Stimulated activated CD4-positive, alpha-beta T cell treated with anti-CD3 and anti-CD28 coated beads, Interleukin-2, amount 100 ng/mL, for 48 hours (primary cell): ENCODE measurements around the gene RPL6.
"Not testable (repeated sequence)": the region's sequence is repeated elsewhere in the genome, so short reads cannot be mapped to it uniquely, and the experiment has no call there.

ENCODE experiments used
- DNase-seq, 2 donors: peaks; one replicate each; pipeline ENCODE4 v3.0.0-alpha.2; 2020

RPL6 gene

GRCh38 chr12:112419297-112420133 lies 10.1 kb upstream of the RPL6 start:
- no peak for DNase-seq

DNA sequence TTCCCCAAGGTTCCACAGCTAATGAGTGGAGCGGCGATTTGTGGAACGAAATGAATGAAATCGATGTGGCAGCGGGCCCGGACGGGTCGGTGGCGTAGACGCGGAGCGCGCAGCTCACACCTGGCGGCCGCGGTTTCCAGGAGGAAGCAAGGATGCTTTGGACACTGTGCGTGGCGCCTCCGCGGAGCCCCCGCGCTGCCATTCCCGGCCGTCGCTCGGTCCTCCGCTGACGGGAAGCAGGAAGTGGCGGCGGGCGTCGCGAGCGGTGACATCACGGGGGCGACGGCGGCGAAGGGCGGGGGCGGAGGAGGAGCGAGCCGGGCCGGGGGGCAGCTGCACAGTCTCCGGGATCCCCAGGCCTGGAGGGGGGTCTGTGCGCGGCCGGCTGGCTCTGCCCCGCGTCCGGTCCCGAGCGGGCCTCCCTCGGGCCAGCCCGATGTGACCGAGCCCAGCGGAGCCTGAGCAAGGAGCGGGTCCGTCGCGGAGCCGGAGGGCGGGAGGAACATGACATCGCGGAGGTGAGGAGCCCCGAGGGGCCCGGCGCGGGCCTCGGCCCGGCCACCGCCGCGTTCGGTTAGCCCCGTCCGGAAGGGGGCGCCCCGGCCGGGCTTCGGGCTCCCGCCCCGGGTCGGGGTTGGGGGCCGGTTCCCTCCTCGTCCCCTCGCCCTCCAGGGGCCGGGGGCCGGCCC lies 9.3 kb upstream of the RPL6 start, which contains the start of gene PTPN11:
TSS of gene PTPN11 (plus strand) at position 340 of the 689 bp plus-strand sequence. CDS start at position 505, 165 bp downstream.
- DNase-seq: peak; percentile 90 to 91

GRCh38 chr12:112418273-112418607 lies 8.8 kb upstream of the RPL6 start:
- DNase-seq: no peak

GRCh38 chr12:112415457-112415856 lies 6.1 kb upstream of the RPL6 start:
- DNase-seq: not testable (repeated sequence)

GRCh38 chr12:112413855-112414625 lies 4.6 kb upstream of the RPL6 start:
- no peak for DNase-seq

- no peak for DNase-seq
These were observed 470 bp upstream of the RPL6 start for GRCh38 chr12:112409906-112410244.

DNA sequence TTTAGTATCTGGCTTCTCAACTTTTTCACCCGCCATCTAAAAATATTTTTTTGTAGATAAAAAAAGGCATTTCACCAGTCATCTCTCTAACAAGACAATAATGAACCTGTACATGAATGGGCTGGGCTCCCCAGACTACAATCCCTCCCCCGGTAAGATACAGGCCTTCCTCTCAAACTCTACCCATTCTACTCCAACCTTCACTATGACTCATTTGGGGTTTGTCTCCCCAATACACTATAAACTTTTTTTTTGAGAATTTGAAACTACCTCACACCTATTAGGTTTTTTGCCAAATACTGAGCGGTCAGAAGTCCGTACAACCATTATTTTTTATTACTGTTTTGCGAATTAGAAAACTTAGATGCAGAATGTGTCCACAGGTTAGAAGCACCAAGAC lies 784 bp downstream of the RPL6 start:
- no peak for DNase-seq

- not testable (repeated sequence) for DNase-seq
These were observed 1.7 kb downstream of the RPL6 start for GRCh38 chr12:112407683-112408082.

DNA sequence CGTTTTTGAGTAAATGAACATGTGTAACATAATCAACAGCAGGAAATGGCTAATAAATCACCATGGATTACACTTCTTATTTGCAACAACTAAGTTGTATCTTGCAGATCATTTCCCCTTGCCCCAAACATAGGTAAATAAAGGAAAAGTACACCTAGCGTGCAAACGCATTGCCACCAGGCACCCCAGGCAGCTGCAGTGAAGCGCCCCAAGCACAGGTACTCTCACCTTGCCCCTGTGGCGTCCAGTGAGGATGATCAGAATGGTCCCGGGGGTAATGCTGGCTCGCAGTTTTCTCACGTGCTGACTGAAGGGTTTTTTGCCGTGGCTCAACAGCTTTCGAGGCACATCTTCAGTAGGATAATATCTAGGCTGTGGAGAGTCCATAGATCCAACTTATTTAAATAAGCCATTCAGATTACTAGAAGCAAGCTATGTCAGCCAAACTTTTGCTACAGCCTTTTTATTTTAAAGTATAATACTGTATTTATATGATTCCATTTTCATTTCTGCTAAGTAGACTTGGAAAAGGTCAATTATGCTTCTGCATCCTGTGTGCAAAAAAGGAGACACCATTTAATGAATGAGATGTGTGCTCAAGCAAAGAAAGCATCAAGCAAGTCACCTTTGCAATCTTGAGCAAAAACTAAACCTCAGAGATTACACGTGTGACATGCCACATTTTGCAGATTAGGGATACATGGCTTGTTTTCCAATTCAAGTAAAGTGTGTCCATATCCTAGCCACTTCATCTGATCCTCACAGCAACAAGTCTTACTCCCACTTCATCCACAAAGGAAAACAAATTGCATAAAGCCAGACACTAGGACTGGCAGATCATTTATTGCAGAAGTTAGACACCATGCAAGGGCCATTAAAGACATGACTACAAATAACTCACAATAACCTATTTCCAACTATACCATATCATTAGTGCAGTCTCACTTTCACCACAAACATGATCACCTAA lies 2.6 kb downstream of the RPL6 start:
- no peak for DNase-seq

- DNase-seq: no peak
These were observed 7.4 kb downstream of the RPL6 start for GRCh38 chr12:112401903-112402498.

GRCh38 chr12:112401054-112401453 lies 8.4 kb downstream of the RPL6 start:
- DNase-seq: no peak

DNA sequence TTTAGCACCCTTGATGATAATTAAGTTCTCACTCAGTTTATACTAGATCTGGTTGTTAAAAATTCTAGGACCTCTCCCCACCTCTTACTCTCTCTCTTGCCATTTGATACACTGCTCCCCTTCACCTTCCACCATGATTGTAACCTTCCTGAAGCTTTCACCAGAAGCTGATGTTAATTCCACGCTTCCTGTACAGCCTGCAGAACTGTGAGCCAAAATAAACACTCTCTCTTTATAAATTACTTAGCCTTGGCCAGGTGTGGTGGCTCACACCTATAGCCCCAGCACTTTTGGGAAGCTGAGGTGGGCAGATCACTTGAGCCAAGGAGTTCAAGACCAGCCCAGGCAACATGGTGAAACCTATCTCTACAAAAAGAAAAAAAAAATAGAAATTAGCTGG lies 16.1 kb downstream of the RPL6 start:
- no peak for DNase-seq

DNA sequence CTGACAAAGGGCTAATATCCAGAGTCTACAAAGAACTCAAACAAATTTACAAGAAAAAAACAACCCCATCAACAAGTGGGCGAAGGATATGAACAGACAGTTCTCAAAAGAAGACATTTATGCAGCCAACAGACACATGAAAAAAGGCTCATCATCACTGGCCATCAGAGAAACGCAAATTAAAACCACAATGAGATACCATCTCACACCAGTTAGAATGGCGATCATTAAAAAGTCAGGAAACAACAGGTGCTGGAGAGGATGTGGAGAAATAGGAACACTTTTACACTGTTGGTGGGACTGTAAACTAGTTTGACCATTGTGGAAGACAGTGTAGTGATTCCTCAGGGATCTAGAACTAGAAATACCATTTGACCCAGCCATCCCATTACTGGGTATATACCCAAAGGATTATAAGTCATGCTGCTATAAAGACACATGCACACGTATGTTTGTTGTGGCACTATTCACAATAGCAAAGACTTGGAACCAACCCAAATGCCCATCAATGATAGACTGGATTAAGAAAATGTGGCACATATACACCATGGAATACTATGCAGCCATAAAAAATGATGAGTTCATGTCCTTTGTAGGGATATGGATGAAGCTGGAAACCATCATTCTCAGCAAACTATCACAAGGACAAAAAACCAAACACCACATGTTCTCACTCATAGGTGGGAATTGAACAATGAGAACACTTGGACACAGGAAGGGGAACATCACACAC lies 19.3 kb downstream of the RPL6 start:
- DNase-seq: not testable (repeated sequence)

DNA sequence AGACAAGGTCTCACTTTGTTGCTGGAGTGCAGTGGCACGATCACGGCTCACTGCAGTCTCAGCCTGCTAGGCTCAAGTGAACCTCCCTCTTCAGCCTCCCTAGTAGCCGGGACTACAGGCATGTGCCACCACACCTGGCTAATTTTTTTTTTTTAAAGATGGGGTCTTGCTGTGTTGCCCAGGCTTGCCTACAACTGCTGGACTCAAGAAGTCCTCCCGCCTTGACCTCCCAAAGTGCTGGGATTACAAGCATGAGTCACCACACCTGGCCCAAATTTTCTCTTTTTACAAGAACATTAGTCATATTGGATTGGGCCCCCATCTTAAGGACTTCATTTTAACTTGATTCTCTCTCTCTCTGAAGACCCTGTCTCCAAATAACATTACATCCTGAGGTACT lies 20.2 kb downstream of the RPL6 start:
- no peak for DNase-seq

GRCh38 chr12:112386726-112387125 lies 22.7 kb downstream of the RPL6 start:
- DNase-seq: no peak

DNA sequence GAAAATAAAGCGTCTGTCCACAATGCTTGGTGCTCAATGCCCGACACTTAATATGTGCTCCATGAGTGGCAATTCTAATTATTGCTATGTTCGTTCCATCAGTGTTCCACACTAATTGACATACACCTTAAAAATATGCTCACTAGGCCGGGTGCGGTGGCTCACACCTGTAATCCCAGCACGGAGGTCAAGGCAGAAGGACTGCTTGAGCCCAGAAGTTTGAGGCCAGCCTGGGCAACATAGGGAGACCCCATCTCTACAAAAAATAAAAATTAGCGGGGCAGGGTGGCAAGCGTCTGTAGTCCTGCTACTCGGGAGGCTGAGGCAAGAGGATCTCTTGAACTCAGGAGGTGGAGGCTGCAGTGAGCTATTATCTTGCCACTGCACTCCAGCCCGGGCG lies 26.5 kb downstream of the RPL6 start:
- no peak for DNase-seq

DNA sequence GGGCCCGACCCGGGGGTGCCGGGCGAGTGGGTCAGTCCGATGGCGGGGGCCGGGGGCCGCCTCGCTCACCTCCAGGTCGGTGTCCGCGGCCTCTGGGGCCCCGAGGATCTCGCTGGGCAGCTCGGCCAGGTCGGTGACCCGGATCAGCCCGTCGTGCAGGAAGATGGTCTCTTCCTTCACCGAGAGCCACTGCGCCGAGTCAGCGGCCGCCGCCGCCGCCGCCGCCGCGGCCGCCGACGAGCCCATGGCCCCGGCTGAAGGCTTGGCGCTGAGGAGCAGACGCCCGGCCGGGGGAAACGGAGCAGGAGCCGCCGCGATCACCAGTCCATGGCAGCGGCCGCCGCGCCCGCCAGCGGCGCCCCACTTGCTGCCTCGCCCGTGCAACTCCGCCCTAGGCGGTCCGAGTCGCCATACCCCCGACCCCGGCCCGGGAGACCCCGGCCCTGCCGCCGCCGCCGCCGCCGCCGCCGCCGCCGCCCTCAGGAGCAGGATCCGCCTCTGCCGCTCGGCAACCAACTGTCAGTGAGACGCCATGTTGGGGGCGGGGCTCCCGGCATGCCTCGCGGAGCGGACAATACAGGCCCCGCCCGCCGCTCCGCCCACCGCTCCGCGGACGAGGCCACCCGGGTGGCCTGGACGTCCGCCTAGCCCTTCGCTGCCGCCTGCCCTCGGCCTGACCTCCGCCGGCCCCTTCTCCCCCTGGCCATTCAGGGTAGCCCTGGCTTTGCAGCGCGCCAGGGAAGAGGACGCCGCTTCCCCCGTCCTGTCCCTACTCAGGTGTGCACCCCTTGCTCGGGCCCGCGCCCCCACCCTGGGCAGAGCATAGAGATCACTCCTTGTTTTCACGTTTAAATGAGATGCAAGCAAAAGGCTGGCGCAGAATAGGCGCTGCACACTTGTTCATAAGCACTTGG lies 27.3 kb downstream of the RPL6 start, which contains the start of gene HECTD4:
TSS of gene HECTD4 (minus strand) at position 549 of the 914 bp plus-strand sequence. CDS start at position 246, 303 bp downstream.
- DNase-seq: peak; percentile 90 to 92

DNA sequence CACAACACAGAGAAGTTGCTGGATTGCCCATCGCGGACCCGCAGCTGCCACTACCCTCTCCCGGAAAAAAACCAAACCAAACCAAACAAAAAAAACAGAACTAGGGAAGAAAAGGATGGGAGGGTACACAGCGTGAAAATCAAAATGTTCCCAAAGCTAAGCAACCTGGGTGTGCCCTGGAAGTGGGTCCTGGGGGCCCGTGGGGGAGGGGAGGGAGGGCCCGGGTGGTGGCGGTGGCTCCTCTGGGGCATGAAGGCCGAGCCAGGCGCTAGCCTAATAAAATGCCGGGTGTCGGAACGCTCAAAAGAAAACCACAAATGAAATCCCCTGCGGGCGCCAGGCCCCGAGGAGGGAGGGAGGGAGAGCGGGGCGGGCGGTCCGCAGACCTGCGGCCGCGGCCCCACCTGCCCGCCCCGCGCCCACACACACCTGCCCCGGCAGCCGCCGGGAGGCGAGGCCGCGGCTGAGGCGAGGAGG lies 28.0 kb downstream of the RPL6 start:
- DNase-seq: peak in 1 of 2 donors; percentile 25

- no peak for DNase-seq
These were observed 28.6 kb downstream of the RPL6 start for GRCh38 chr12:112380663-112381405.
